GM12878 (cell line): Measurements from ENCODE around the gene FRMD8. TPM values are rescaled to one million over a fixed set of nuclear protein-coding genes. Genes with fewer than 3 reads are reported as not detected.

Source experiments
- ATAC-seq: fragments of 200-7000 bp; cut with Tn5 transposase; 3 replicates; pipeline ENCODE4 v1.9.1; 2020; ENCODE audit warnings: mild to moderate bottlenecking, moderate library complexity
- BruUV-seq: library from RNA; stranded (reverse); fragments of 400-500 nt; replicated peaks from 2 replicates; lab custom pipeline; 2021; lab: Mats Ljungman, UMichigan
- CTCF ChIA-PET: fragments of 300-600 bp; sonication (Branson Sonifier 250); formaldehyde crosslinking; extraction: SDS; loops from one replicate; lab custom pipeline; 2021; ENCODE audit warnings: inconsistent platforms; lab: Yijun Ruan, JAX
- POLR2A ChIA-PET: fragments of 350-600 bp; formaldehyde crosslinking; extraction: SDS; loops from one replicate; lab custom pipeline; 2021; ENCODE audit warnings: inconsistent platforms; lab: Charles Lee
- RAD21 ChIA-PET: fragments of 300-600 bp; sonication (Branson Sonifier 250); formaldehyde crosslinking; loops from one replicate; lab custom pipeline; 2023; ENCODE audit warnings: antibody characterized with exemption; ENCODE audit not compliant: unreplicated experiment; lab: Charles Lee
- SMC1A ChIA-PET: fragments of 300-600 bp; sonication (Branson Sonifier 250); formaldehyde crosslinking; loops from one replicate; lab custom pipeline; 2023; ENCODE audit not compliant: unreplicated experiment, uncharacterized antibody; lab: Charles Lee
- DNase-seq: peaks from one replicate; pipeline ENCODE4 v3.0.0-alpha.2; 2011; ENCODE audit warnings: low read depth, low spot score
- FAIRE-seq: peaks from 3 replicates; lab custom pipeline; 2011; peaks lifted over from hg19 to GRCh38; lab: Jason Lieb, UNC
- H2AFZ ChIP-seq: 2 replicates; pipeline ENCODE4 v1.6.0; 2011; ENCODE audit warnings: low read depth, low read length, control low read depth; ENCODE audit not compliant: control insufficient read depth
- H3K27ac ChIP-seq: 2 replicates; pipeline ENCODE4 v1.5.1; 2011; ENCODE audit warnings: control low read depth; ENCODE audit not compliant: control insufficient read depth, insufficient read depth
- H3K27me3 ChIP-seq, 2 experiments: replicated peaks in 1 of 2; 2 replicates each; pipeline versions ENCODE4 v1.6.0 to v1.6.1; 2011; ENCODE audit warnings: low read length in 1 of 2; ENCODE audit not compliant: control insufficient read depth in 2 of 2, insufficient read depth in 2 of 2
- H3K36me3 ChIP-seq, 2 experiments: 2 replicates each; pipeline ENCODE4 v1.5.1; 2011; ENCODE audit warnings: low read length in 1 of 2; ENCODE audit not compliant: control insufficient read depth in 2 of 2, insufficient read depth in 2 of 2
- H3K4me1 ChIP-seq: 2 replicates; pipeline ENCODE4 v1.6.1; 2011; ENCODE audit warnings: mild to moderate bottlenecking, low read length, moderate library complexity, mixed read lengths; ENCODE audit not compliant: control insufficient read depth, insufficient read depth
- H3K4me2 ChIP-seq: 2 replicates; pipeline ENCODE4 v1.6.0; 2011; ENCODE audit warnings: control low read depth; ENCODE audit not compliant: control insufficient read depth, insufficient read depth
- H3K4me3 ChIP-seq: fragments of 200-600 bp; sonication (generic); 2 replicates; pipeline ENCODE4 v1.5.1; 2016
- H3K79me2 ChIP-seq: 2 replicates; pipeline ENCODE4 v1.6.0; 2011; ENCODE audit warnings: low read length; ENCODE audit not compliant: control insufficient read depth, insufficient read depth
- H3K9ac ChIP-seq: 2 replicates; pipeline ENCODE4 v1.8.0; 2011; ENCODE audit warnings: low read length, control low read depth, mixed read lengths; ENCODE audit not compliant: control insufficient read depth, insufficient read depth
- H3K9me3 ChIP-seq: replicated peaks from 3 replicates; pipeline ENCODE4 v1.5.1; 2011; ENCODE audit warnings: mild to moderate bottlenecking, low read length; ENCODE audit not compliant: control insufficient read depth, insufficient read depth
- H4K20me1 ChIP-seq: 2 replicates; pipeline ENCODE4 v1.6.0; 2011; ENCODE audit not compliant: control insufficient read depth, insufficient read depth
- ASH2L ChIP-seq: fragments of 300-600, 200-600 bp; sonication (generic); IDR thresholded peaks from 2 replicates; pipeline ENCODE4 v1.6.1; 2017; ENCODE audit warnings: low read depth, mild to moderate bottlenecking, borderline replicate concordance
- CREM ChIP-seq: IDR thresholded peaks from 2 replicates; pipeline ENCODE4 v1.6.1; 2014; ENCODE audit warnings: antibody characterized with exemption, low read depth
- EGR1 ChIP-seq, 2 experiments: IDR thresholded peaks; 1 replicate in 1 of 2; 2 replicates in 1 of 2; pipeline ENCODE4 v1.6.1; 2011 to 2012; ENCODE audit warnings: low read depth in 2 of 2, low read length in 2 of 2, borderline replicate concordance in 1 of 2, mild to moderate bottlenecking in 1 of 2, moderate library complexity in 1 of 2
- GABPA ChIP-seq: IDR thresholded peaks from 2 replicates; pipeline ENCODE4 v1.6.1; 2014; ENCODE audit warnings: antibody characterized with exemption, low read depth, mild to moderate bottlenecking, inconsistent platforms
- IRF3 ChIP-seq: fragments of 450-650 bp; IDR thresholded peaks from 2 replicates; pipeline ENCODE4 v1.6.1; 2014; ENCODE audit warnings: mild to moderate bottlenecking
- JUND ChIP-seq: IDR thresholded peaks from 2 replicates; pipeline ENCODE4 v1.6.1; 2012; ENCODE audit warnings: low read depth, mild to moderate bottlenecking, low read length, improper control_type of control experiment, moderate library complexity
- KAT2A ChIP-seq: conservative IDR thresholded peaks from 2 replicates; pipeline ENCODE4 v1.6.1; 2011; ENCODE audit warnings: low read depth, low read length; ENCODE audit not compliant: control insufficient read depth
- KDM1A ChIP-seq: fragments of 200-600 bp; sonication (generic); IDR thresholded peaks from 2 replicates; pipeline ENCODE4 v1.6.1; 2016; ENCODE audit warnings: borderline replicate concordance
- PML ChIP-seq: IDR thresholded peaks from 2 replicates; pipeline ENCODE4 v1.6.1; 2012; ENCODE audit warnings: low read length, inconsistent platforms
- RAD51 ChIP-seq: fragments of 450-650 bp; IDR thresholded peaks from 2 replicates; pipeline ENCODE4 v1.6.1; 2016; ENCODE audit warnings: moderate library complexity, mild to moderate bottlenecking, inconsistent platforms
- SIX5 ChIP-seq: IDR thresholded peaks from 2 replicates; pipeline ENCODE4 v1.6.1; 2011; ENCODE audit warnings: mild to moderate bottlenecking, low read depth, low read length, moderate library complexity; ENCODE audit not compliant: severe bottlenecking
- TBL1XR1 ChIP-seq: IDR thresholded peaks from 2 replicates; pipeline ENCODE4 v1.6.1; 2012; ENCODE audit warnings: low read depth, low read length, improper control_type of control experiment
- ZNF592 ChIP-seq: fragments of 450-650 bp; IDR thresholded peaks from 2 replicates; pipeline ENCODE4 v1.6.1; 2017; ENCODE audit warnings: mild to moderate bottlenecking, moderate library complexity
- ZNF687 ChIP-seq: fragments of 450-650 bp; IDR thresholded peaks from 2 replicates; pipeline ENCODE4 v1.6.1; 2017; ENCODE audit warnings: mild to moderate bottlenecking, moderate library complexity
- WGBS: methylation state at CpG from one replicate; pipeline ENCODE4 v1.1.6; 2016; ENCODE audit warnings: low lambda C conversion rate; ENCODE audit not compliant: insufficient replicate concordance, insufficient coverage; ENCODE audit errors: missing lambda C conversion rate; 5-methylcytosine and 5-hydroxymethylcytosine counted together
- in situ Hi-C: fragments of 300-500 bp; cut with MboI; formaldehyde crosslinking; loops from 9 replicates; pipeline ENCODE4 v1.14.3; 2018; ENCODE audit warnings: mixed read lengths
- intact Hi-C: fragments of 100-400 bp; cut with micrococcal nuclease; formaldehyde crosslinking; loops from one replicate; pipeline ENCODE4 v1.14.2; 2022; ENCODE audit not compliant: unreplicated experiment
- polyA plus RNA-seq, 11 experiments: library from polyadenylated mRNA; depleted of rRNA in 4 of 11; unstranded in 6 of 11; stranded (reverse) in 5 of 11; fragments of >200 nt; fragmentation: Nextera tagmentation in 4 of 11; fragmentation: Illumina TruSeq in 1 of 11; extraction: Ambion mirVana in 4 of 11; extraction: Trizol in 1 of 11; gene quantifications; 1 replicate in 1 of 11; 2 replicates in 10 of 11; pipeline versions ENCODE4 v1.2.1 to v1.2.3, GENCODE V29; 2011 to 2016; ENCODE audit warnings: inconsistent platforms in 2 of 11, missing spikeins in 2 of 11, low read depth in 1 of 11
- total RNA-seq, 4 experiments: library from RNA; depleted of rRNA in 3 of 4; stranded (reverse); fragments of >200 nt in 3 of 4; fragmentation: Illumina TruSeq in 1 of 4; extraction: Trizol in 1 of 4; gene quantifications; 2 replicates each; pipeline versions ENCODE4 v1.2.1 to v1.2.3, GENCODE V29; 2013 to 2021

Gene FRMD8
- total and polyA plus RNA-seq, 10 of the 15 experiments (the other 5 are each of a cell fraction or from before 2014, with no cell fraction given), result 8.3 to 69.4 (median 28.0) TPM

- 95% methylated on average over 3 of the region's 3 CpGs for WGBS
- ATAC-seq, result no peak
- peaks cover 29 to 33% of the 10 kb centered on the region in 2 experiments for H3K36me3 ChIP-seq
These were observed 44.6 kb upstream of the FRMD8 start for GRCh38 chr11:65341856-65342255.

More at GRCh38 chr11:65341856-65342255, 44.6 kb upstream of the FRMD8 start:
- intact Hi-C loops (no loop called here), in situ Hi-C loops (no loop called here)
- SMC1A ChIA-PET, result interaction anchor here (0.8 to 1.0 kb wide), 2 partner anchors 9 to 21 kb away, joined by 3 read pairs; no protein-coding TSS in a partner anchor
- Histone ChIP-seq H3K9ac (no peak overlapping the region), H3K4me2 (no peak overlapping the region), H3K79me2 (peaks cover 17% of the 10 kb centered on the region), H3K27me3 (no peaks in the 10 kb centered on the region), H3K4me3 (no peak overlapping the region), H4K20me1 (no peaks in the 10 kb centered on the region; the same call in 1 of the 2 replicates), H3K4me1 (no peaks in the 10 kb centered on the region), H3K27ac (no peak overlapping the region), H3K9me3 (no peaks in the 10 kb centered on the region), H2AFZ (no peak overlapping the region)
- POLR2A ChIA-PET, result interaction anchor here (1.2 to 1.3 kb wide), 2 partner anchors 9 to 10 kb away, joined by 3 read pairs; no protein-coding TSS in a partner anchor
- DNase-seq, result no peak
- TF ChIP-seq EGR1 (IDR thresholded peaks at IDR 0.05; ENCODE audit: borderline replicate concordance in 1 of 2, low read depth in 2 of 2, low read length in 2 of 2) (no peak), KAT2A (no peak), RAD51 (no peak), SIX5 (no peak), GABPA (no peak), JUND (no peak), ZNF687 (no peak), ZNF592 (no peak), TBL1XR1 (no peak), KDM1A (no peak), ASH2L (no peak), CREM (no peak), PML (no peak), IRF3 (no peak)
- no peak for FAIRE-seq
- RAD21 ChIA-PET, result no interaction called here
- CTCF ChIA-PET, result interaction anchor here (0.9 to 1.8 kb wide), 5 partner anchors 10 to 73 kb away, joined by 3 to 8 read pairs (median 4); no protein-coding TSS in a partner anchor
- BruUV-seq, result no TSS peak
